Astrocyte (in vitro differentiated cells and primary cell): Measurements from ENCODE around the gene SCGB1C1. TPM values are rescaled to one million over a fixed set of nuclear protein-coding genes. Genes with fewer than 3 reads are reported as not detected.

Experiments used
- DNase-seq: peaks from one replicate; pipeline ENCODE4 v3.0.0-alpha.2; 2010; ENCODE audit warnings: low read depth
- FAIRE-seq: peaks from 2 replicates; lab custom pipeline; 2011; peaks lifted over from hg19 to GRCh38; lab: Jason Lieb, UNC
- H2AFZ ChIP-seq: 2 replicates; pipeline ENCODE4 v1.6.0; 2012; ENCODE audit warnings: low read depth, low read length, inconsistent platforms
- H3K27ac ChIP-seq: 2 replicates; pipeline ENCODE4 v1.5.1; 2011; ENCODE audit warnings: low read depth, low read length, inconsistent platforms
- H3K27me3 ChIP-seq: 2 replicates; pipeline ENCODE4 v1.6.0; 2011; ENCODE audit warnings: low read length, inconsistent platforms; ENCODE audit not compliant: insufficient read depth
- H3K36me3 ChIP-seq: 2 replicates; pipeline ENCODE4 v1.5.1; 2011; ENCODE audit warnings: low read length, inconsistent platforms; ENCODE audit not compliant: insufficient read depth
- H3K4me1 ChIP-seq: 2 replicates; pipeline ENCODE4 v1.5.1; 2011; ENCODE audit warnings: low read length, inconsistent platforms; ENCODE audit not compliant: insufficient read depth
- H3K4me2 ChIP-seq: 2 replicates; pipeline ENCODE4 v1.6.0; 2012; ENCODE audit warnings: low read length, inconsistent platforms
- H3K4me3 ChIP-seq: 2 replicates; pipeline ENCODE4 v1.5.1; 2011; ENCODE audit warnings: low read depth, mild to moderate bottlenecking, low read length, inconsistent platforms; ENCODE audit not compliant: insufficient read depth
- H3K79me2 ChIP-seq: 2 replicates; pipeline ENCODE4 v1.6.0; 2012; ENCODE audit warnings: mild to moderate bottlenecking, low read length, inconsistent platforms; ENCODE audit not compliant: insufficient read depth
- H3K9ac ChIP-seq: 2 replicates; pipeline ENCODE4 v1.6.0; 2012; ENCODE audit warnings: mild to moderate bottlenecking, low read length, inconsistent platforms
- H3K9me3 ChIP-seq: 2 replicates; pipeline ENCODE4 v1.5.1; 2012; ENCODE audit warnings: low read depth, mild to moderate bottlenecking, low read length, inconsistent platforms; ENCODE audit not compliant: insufficient read depth
- H4K20me1 ChIP-seq: 2 replicates; pipeline ENCODE4 v1.6.0; 2012; ENCODE audit warnings: low read length, inconsistent platforms; ENCODE audit not compliant: insufficient read depth
- H3K27ac Mint-ChIP-seq: one replicate; pipeline ENCODE4 v1.8.0; 2021; ENCODE audit warnings: mild to moderate bottlenecking, mixed read lengths; ENCODE audit not compliant: unreplicated experiment
- H3K27me3 Mint-ChIP-seq: one replicate; pipeline ENCODE4 v1.8.0; 2021; ENCODE audit warnings: low read depth, mixed read lengths; ENCODE audit not compliant: unreplicated experiment
- H3K36me3 Mint-ChIP-seq: one replicate; pipeline ENCODE4 v1.8.0; 2021; ENCODE audit warnings: low read depth, mixed read lengths; ENCODE audit not compliant: unreplicated experiment
- H3K4me1 Mint-ChIP-seq: one replicate; pipeline ENCODE4 v1.8.0; 2021; ENCODE audit warnings: low read depth, mixed read lengths; ENCODE audit not compliant: unreplicated experiment
- H3K4me3 Mint-ChIP-seq: one replicate; pipeline ENCODE4 v1.8.0; 2021; ENCODE audit warnings: mild to moderate bottlenecking, moderate library complexity, mixed read lengths; ENCODE audit not compliant: unreplicated experiment
- H3K9me3 Mint-ChIP-seq: one replicate; pipeline ENCODE4 v1.8.0; 2021; ENCODE audit warnings: mild to moderate bottlenecking, mixed read lengths; ENCODE audit not compliant: unreplicated experiment
- CTCF ChIP-seq: IDR thresholded peaks from 2 replicates; pipeline ENCODE4 v1.5.1; 2011; ENCODE audit warnings: low read depth, mild to moderate bottlenecking, inconsistent platforms, low read length, moderate library complexity; ENCODE audit not compliant: insufficient read depth
- EZH2 ChIP-seq: IDR thresholded peaks from 2 replicates; pipeline ENCODE4 v1.6.1; 2012; ENCODE audit warnings: mild to moderate bottlenecking, low read length, inconsistent platforms; ENCODE audit not compliant: insufficient read depth
- total RNA-seq: library from RNA; stranded (reverse); gene quantifications from 2 replicates; pipeline ENCODE4 v1.2.1, GENCODE V29; 2021

Gene SCGB1C1
- total RNA-seq, 1 donor from 2014 or later = not detected

DNA sequence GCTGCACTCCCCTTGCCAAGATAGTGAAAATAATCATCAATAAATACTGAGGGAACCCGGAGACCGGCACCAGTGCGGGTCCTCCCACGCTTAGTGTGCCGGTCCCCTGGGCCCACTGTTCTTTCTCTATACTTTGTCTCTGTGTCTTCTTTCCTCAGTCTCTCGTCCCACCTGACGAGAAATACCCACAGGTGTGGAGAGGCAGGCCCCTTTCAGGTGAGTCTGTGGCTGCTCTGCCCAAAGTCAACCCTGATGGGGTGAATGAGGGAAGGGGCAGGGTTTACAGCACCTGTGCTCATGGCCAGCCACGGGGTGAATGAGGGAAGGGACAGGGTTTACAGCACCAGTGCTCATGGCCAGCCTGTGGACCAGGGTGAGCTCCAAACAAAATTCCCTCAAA is 9.6 kb downstream of the SCGB1C1 start:
- no peaks in the 10 kb centered on the region for H3K9me3 ChIP-seq
- Mint-ChIP-seq H3K27me3 (peaks cover 3% of the 10 kb centered on the region), H3K9me3 (no peaks in the 10 kb centered on the region), H3K4me1 (peaks cover 31% of the 10 kb centered on the region), H3K27ac (no peak overlapping the region), H3K4me3 (peak overlapping the region; percentile 47), H3K36me3 (peaks cover 18% of the 10 kb centered on the region)
- H3K36me3 ChIP-seq = peaks cover 7% of the 10 kb centered on the region
- peaks cover 49% of the 10 kb centered on the region for H3K79me2 ChIP-seq
- H3K4me3 ChIP-seq = no peak overlapping the region
- no peak for TF ChIP-seq EZH2
- no peak for TF ChIP-seq CTCF
- no peak overlapping the region for H3K4me2 ChIP-seq
- peaks cover 12% of the 10 kb centered on the region for H3K4me1 ChIP-seq
- H3K9ac ChIP-seq = no peak overlapping the region
- FAIRE-seq (no peak), DNase-seq (no peak)
- no peaks in the 10 kb centered on the region for H3K27me3 ChIP-seq
- no peak overlapping the region for H2AFZ ChIP-seq
- H4K20me1 ChIP-seq = peaks cover 73% of the 10 kb centered on the region
- H3K27ac ChIP-seq = no peak overlapping the region

DNA sequence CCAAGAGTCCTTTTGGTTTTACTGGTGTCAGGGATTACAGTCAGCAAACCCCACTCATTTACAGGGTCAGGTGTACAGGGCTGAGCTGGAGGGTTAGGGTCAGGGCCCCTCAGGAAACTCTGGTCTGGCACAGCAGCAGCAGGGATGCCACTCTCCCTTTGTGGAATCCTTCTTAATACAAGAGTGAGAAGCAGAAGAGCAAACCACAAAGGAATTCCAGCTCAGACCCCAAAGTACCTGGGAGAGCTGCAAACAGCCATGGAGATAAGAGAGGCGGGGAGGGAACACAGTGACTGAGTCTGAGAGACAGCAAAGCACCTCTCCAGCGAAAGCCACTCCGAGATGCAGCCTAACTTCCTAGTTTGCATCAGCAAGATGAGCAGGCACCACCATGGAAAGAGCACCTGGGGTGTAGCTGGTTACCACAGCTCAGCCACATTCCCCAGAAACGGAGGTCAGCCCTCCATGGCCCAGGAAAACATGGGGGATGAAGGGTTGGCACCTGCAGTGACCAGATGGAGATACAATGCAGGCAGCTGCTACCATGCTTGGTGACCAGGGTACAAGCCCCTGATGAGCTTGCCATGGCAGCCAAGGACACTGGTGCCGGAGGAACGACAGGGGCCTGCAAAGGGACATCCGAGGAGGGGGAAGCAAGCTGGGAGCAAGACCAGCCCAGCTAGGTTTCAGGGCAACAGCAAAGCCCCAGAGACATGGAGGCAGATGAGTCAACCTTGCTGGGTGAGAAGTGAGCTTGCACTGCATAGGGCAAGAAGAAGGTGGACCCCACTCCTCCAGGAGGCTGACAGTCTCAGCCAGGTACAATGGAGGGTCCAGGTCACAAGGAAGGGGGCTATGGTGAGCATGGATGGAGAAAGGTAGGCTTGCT is 10.4 kb downstream of the SCGB1C1 start:
- H3K79me2 ChIP-seq = peaks cover 54% of the 10 kb centered on the region

More for the DNA sequence above, 10.4 kb downstream of the SCGB1C1 start:
- Histone ChIP-seq H3K4me1 (peaks cover 12% of the 10 kb centered on the region), H4K20me1 (peaks cover 73% of the 10 kb centered on the region), H3K4me3 (no peak overlapping the region), H3K36me3 (peaks cover 7% of the 10 kb centered on the region), H3K27me3 (no peaks in the 10 kb centered on the region), H3K9me3 (no peaks in the 10 kb centered on the region), H2AFZ (no peak overlapping the region), H3K27ac (no peak overlapping the region), H3K9ac (no peak overlapping the region), H3K4me2 (no peak overlapping the region)
- Mint-ChIP-seq H3K9me3 (no peaks in the 10 kb centered on the region), H3K36me3 (peaks cover 18% of the 10 kb centered on the region), H3K27ac (peak overlapping the region; percentile 75), H3K27me3 (no peaks in the 10 kb centered on the region), H3K4me3 (peak overlapping the region; percentile 62), H3K4me1 (peaks cover 31% of the 10 kb centered on the region)
- FAIRE-seq (no peak), DNase-seq (no peak)
- TF ChIP-seq CTCF (no peak), EZH2 (no peak)
